Measurements from ENCODE around the gene MCTP1. TPM values are rescaled to one million over a fixed set of nuclear protein-coding genes. Genes with fewer than 3 reads are reported as not detected.

Gene MCTP1
- total RNA-seq, 4 donors from 2014 or later = 3.3 to 31.4 (median 13.4) TPM

GRCh38 chr5:94872526-94872925 lies 412.4 kb downstream of the MCTP1 start:
- Histone ChIP-seq H3K36me3 (no peaks in the 10 kb centered on the region), H3K4me3 (no peak overlapping the region), H3K27ac (no peak overlapping the region), H3K27me3 (no peaks in the 10 kb centered on the region), H3K9me3 (no peaks in the 10 kb centered on the region), H3K4me1 (no peaks in the 10 kb centered on the region)
- WGBS, 2 donors (ENCODE audit: low coverage in 1 of 2) = 73 to 84% methylated on average over 4 of the region's 4 CpGs
- intact Hi-C loops (cut with DNase I; ENCODE audit: low total_unique reads) (no loop called here), in situ Hi-C loops (cut with MboI; ENCODE audit: low pct_ligation_motif_present in 1 of 4, low pct_unique_long_range_greater_than_20kb in 1 of 4, low sequenced_read_pairs in 3 of 4) (no loop called here)
- no peak for DNase-seq
- TF ChIP-seq POLR2AphosphoS5 (IDR thresholded peaks at IDR 0.05) (no peak), CTCF (IDR thresholded peaks at IDR 0.05) (no peak), EP300 (IDR thresholded peaks at IDR 0.05; ENCODE audit: low read depth) (no peak), POLR2A (IDR thresholded peaks at IDR 0.05) (no peak)

- in situ Hi-C loops (cut with MboI; ENCODE audit: low pct_ligation_motif_present in 1 of 4, low pct_unique_long_range_greater_than_20kb in 1 of 4, low sequenced_read_pairs in 3 of 4) = no loop called here
- 67 to 69% methylated on average over 11 to 13 of the region's 13 CpGs for WGBS, 2 donors (ENCODE audit: low coverage in 1 of 2)
- no peaks in the 10 kb centered on the region for H3K36me3 ChIP-seq
- H3K27me3 ChIP-seq = no peaks in the 10 kb centered on the region
- TF ChIP-seq POLR2AphosphoS5 (IDR thresholded peaks at IDR 0.05) (no peak), EP300 (IDR thresholded peaks at IDR 0.05; ENCODE audit: low read depth) (no peak), CTCF (IDR thresholded peaks at IDR 0.05) (no peak), POLR2A (IDR thresholded peaks at IDR 0.05) (no peak)
- no peaks in the 10 kb centered on the region for H3K4me1 ChIP-seq
- DNase-seq = no peak
- no peak overlapping the region for H3K27ac ChIP-seq
- no peak overlapping the region for H3K4me3 ChIP-seq
- intact Hi-C loops (cut with DNase I; ENCODE audit: low total_unique reads) = no loop called here
- H3K9me3 ChIP-seq = no peaks in the 10 kb centered on the region
These were observed 414.2 kb downstream of the MCTP1 start for GRCh38 chr5:94870511-94871183.

GRCh38 chr5:94869921-94870320 lies 415.0 kb downstream of the MCTP1 start:
- TF ChIP-seq POLR2A (IDR thresholded peaks at IDR 0.05) (no peak), CTCF (IDR thresholded peaks at IDR 0.05) (no peak), EP300 (IDR thresholded peaks at IDR 0.05; ENCODE audit: low read depth) (no peak), POLR2AphosphoS5 (IDR thresholded peaks at IDR 0.05) (no peak)
- intact Hi-C loops (cut with DNase I; ENCODE audit: low total_unique reads) (no loop called here), in situ Hi-C loops (cut with MboI; ENCODE audit: low pct_ligation_motif_present in 1 of 4, low pct_unique_long_range_greater_than_20kb in 1 of 4, low sequenced_read_pairs in 3 of 4) (no loop called here)
- no peak for DNase-seq
- H3K27ac ChIP-seq = no peak overlapping the region
- H3K36me3 ChIP-seq = no peaks in the 10 kb centered on the region
- H3K27me3 ChIP-seq = no peaks in the 10 kb centered on the region
- no peaks in the 10 kb centered on the region for H3K4me1 ChIP-seq
- no peaks in the 10 kb centered on the region for H3K9me3 ChIP-seq
- 81 to 88% methylated on average over 4 of the region's 4 CpGs for WGBS, 2 donors (ENCODE audit: low coverage in 1 of 2)
- no peak overlapping the region for H3K4me3 ChIP-seq

- Histone ChIP-seq H3K27me3 (no peaks in the 10 kb centered on the region), H3K9me3 (no peaks in the 10 kb centered on the region), H3K4me3 (no peak overlapping the region), H3K27ac (no peak overlapping the region), H3K36me3 (no peaks in the 10 kb centered on the region), H3K4me1 (no peaks in the 10 kb centered on the region)
- intact Hi-C loops (cut with DNase I; ENCODE audit: low total_unique reads) = no loop called here
- WGBS, 2 donors (ENCODE audit: low coverage in 1 of 2) = 53 to 61% methylated on average over 3 of the region's 3 CpGs
- DNase-seq = no peak
- in situ Hi-C loops (cut with MboI; ENCODE audit: low pct_ligation_motif_present in 1 of 4, low pct_unique_long_range_greater_than_20kb in 1 of 4, low sequenced_read_pairs in 3 of 4) = no loop called here
- TF ChIP-seq POLR2A (IDR thresholded peaks at IDR 0.05) (no peak), POLR2AphosphoS5 (IDR thresholded peaks at IDR 0.05) (no peak), EP300 (IDR thresholded peaks at IDR 0.05; ENCODE audit: low read depth) (no peak), CTCF (IDR thresholded peaks at IDR 0.05) (no peak)
These were observed 420.9 kb downstream of the MCTP1 start for GRCh38 chr5:94863951-94864350.

All from transverse colon (tissue), 4 donors.